Pancreas (tissue), 10 donors: ENCODE results near the gene RAD51B. TPM values are rescaled to one million over a fixed set of nuclear protein-coding genes. Genes with fewer than 3 reads are reported as not detected.

Source experiments
- ATAC-seq, 4 donors: fragments of 200-7000 bp; cut with Tn5 transposase; one replicate each; pipeline versions ENCODE4 v1.8.0 to v1.9.1; 2020; ENCODE audit warnings: mild to moderate bottlenecking in 4 of 4, moderate library complexity in 4 of 4
- DNase-seq, 6 donors: peaks; one replicate each; pipeline ENCODE4 v3.0.0-alpha.2; 2020
- FAIRE-seq: peaks from 2 replicates; lab custom pipeline; 2012; peaks lifted over from hg19 to GRCh38; lab: Jason Lieb, UNC
- H3K27ac ChIP-seq, 4 donors: fragments of 200-600 bp; sonication (generic); 1 replicate in 3 of 4; 2 replicates in 1 of 4; pipeline versions ENCODE4 v1.5.0 to v1.8.0; 2020
- H3K27me3 ChIP-seq, 4 donors: fragments of 200-600 bp; one replicate each; pipeline ENCODE4 v1.8.0; 2021
- H3K36me3 ChIP-seq, 3 donors: fragments of 200-600 bp; sonication (generic) in 1 of 3; one replicate each; pipeline versions ENCODE4 v1.5.0 to v1.8.0; 2020 to 2021
- H3K4me1 ChIP-seq, 3 donors: fragments of 200-600 bp; one replicate each; pipeline ENCODE4 v1.8.0; 2021
- H3K4me3 ChIP-seq, 4 donors: fragments of 200-600 bp; sonication (generic) in 2 of 4; one replicate each; pipeline versions ENCODE4 v1.5.0 to v1.8.0; 2020 to 2021
- H3K9me3 ChIP-seq, 4 donors: fragments of 200-600 bp; one replicate each; pipeline ENCODE4 v1.8.0; 2021
- WGBS, 2 donors: extraction: QIAGEN DNeasy Blood & Tissue Kit; methylation state at CpG; one replicate each; pipeline ENCODE4 v1.1.7; 2013; 5-methylcytosine and 5-hydroxymethylcytosine counted together
- intact Hi-C, 3 donors: fragments of 100-400 bp; cut with DNase I; formaldehyde crosslinking; loops; one replicate each; pipeline versions ENCODE4 v1.11.1 to v1.14.2; 2022
- polyA plus RNA-seq, 2 donors: library from polyadenylated mRNA; stranded (reverse); fragments of 200-250 nt; gene quantifications; one replicate each; pipeline ENCODE4 v1.2.3, GENCODE V29; 2013
- total RNA-seq, 6 donors: library from RNA; stranded (reverse); fragmentation: NEBNext Ultra II Directional in 4 of 6; extraction: Animal tissue kit (Norgen Biotek cat#: 25700) in 4 of 6; gene quantifications; one replicate each; pipeline versions ENCODE4 v1.2.1 to v1.2.4, GENCODE V29; 2021 to 2023
- TF ChIP-seq, protein P1 (sequence below), 4 donors: fragments of 200-600 bp; sonication (generic) in 3 of 4; IDR thresholded peaks; one replicate each; pipeline versions ENCODE4 v1.5.0 to v1.8.0; 2021; ENCODE audit warnings: antibody characterized with exemption in 4 of 4
- donor health status: healthy with polysubstance abuse.
- donor health status: DM: no; HTN: no; CAD: no; lungs with moderate emphysema.
- donor health status: DM: no; HTN: no; CAD: no.
- donor health status: control.
- donor health status: control.
- donor health status: Bipolar disorder and iron deficiency.
- donor health status: DM: yes; HTN: yes; CAD: no.
- donor health status: DM: no; HTN: no; CAD: no.
- donor health status: DM: no; HTN: no; CAD: no.
- donor health status: DM: yes; HTN: yes; CAD: no.

The RAD51B gene
- total and polyA plus RNA-seq, 8 donors = 1.1 to 17.3 (median 5.8) TPM

DNA sequence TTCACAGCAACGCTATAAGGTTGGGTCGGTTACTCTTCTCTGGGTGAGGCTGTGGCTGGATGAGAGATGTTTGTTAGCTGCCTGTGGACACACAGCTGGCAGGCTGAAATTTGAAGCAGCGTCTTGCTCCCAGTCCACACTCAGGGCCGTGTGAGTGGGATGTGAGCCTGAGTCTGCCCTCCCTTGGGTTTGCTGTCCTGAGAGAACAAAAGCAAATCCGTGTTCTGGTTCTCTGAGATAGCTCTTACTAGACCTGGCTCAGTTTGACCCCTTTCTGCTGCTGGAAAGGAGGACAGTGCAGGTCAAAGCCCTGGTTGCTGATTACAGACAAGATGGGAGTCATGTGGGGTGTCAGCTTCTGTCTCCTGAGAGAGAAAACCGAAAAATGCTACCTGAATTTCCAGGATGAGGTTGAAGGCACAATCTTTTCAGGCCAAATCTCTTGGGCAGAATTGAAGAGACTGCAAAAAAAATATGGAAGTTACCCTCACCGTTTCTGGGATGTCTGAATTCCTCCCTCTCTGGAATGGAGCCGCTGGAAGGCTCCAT is 702.5 kb downstream of the RAD51B start:
- no peak for FAIRE-seq
- H3K27me3 ChIP-seq = no peaks in the 10 kb centered on the region
- WGBS, 2 donors = 64 to 67% methylated on average over 8 of the region's 8 CpGs
- TF ChIP-seq, protein P1, sequence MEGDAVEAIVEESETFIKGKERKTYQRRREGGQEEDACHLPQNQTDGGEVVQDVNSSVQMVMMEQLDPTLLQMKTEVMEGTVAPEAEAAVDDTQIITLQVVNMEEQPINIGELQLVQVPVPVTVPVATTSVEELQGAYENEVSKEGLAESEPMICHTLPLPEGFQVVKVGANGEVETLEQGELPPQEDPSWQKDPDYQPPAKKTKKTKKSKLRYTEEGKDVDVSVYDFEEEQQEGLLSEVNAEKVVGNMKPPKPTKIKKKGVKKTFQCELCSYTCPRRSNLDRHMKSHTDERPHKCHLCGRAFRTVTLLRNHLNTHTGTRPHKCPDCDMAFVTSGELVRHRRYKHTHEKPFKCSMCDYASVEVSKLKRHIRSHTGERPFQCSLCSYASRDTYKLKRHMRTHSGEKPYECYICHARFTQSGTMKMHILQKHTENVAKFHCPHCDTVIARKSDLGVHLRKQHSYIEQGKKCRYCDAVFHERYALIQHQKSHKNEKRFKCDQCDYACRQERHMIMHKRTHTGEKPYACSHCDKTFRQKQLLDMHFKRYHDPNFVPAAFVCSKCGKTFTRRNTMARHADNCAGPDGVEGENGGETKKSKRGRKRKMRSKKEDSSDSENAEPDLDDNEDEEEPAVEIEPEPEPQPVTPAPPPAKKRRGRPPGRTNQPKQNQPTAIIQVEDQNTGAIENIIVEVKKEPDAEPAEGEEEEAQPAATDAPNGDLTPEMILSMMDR (IDR thresholded peaks at IDR 0.05) = no peak
- no peaks in the 10 kb centered on the region for H3K9me3 ChIP-seq
- peak overlapping the region; percentile 93 to 96 (median 96) for H3K27ac ChIP-seq
- DNase-seq = no peak
- intact Hi-C loops = loop anchor here in 1 of 3 donors (10.0 kb wide), 1 partner anchor 263 kb away; no protein-coding TSS in a partner anchor
- no peak for ATAC-seq
- no peaks in the 10 kb centered on the region for H3K36me3 ChIP-seq
- H3K4me3 ChIP-seq = no peak overlapping the region
- peaks cover 55 to 83% (median 76%) of the 10 kb centered on the region in 3 donors for H3K4me1 ChIP-seq

DNA sequence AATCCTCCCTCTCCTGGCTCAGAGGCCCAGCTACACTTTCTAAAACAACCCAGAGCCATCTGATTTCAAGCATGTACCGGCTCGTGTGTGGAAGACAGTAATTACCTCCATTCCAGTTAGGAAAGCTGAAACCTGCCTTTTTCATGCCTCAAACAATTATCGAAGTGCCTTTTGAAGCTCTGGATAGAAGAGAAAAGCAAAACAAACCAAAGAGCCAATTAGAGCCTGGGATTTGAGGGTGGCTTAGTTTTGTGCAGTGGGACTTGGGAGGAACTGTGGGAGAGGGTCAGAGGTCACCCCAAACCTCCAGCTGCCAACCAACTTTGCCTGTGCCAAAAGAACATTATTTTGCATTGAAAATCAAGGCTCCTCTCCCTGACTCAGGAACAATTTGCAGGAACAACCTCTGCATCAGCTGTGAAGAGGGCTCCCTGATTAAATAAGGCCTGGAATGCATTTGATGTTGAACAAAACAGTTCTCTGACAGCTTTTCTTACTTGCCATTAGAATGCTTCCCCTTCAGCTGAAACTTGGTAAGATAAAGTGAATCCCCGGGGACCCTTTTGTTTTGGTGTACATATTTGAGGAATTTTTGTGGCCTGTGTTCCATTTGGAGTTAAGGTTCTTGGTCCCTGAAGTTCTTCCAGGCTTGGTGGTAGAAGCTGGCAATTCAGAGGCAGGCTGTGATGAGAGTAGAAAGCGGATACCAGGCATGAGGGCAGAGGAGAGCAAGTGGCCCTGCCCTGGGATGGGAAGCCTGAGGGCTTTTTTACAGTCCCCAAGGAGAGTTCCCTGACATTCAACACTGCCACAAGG is 703.1 kb downstream of the RAD51B start:
- Histone ChIP-seq H3K9me3 (no peaks in the 10 kb centered on the region), H3K27ac (peak overlapping the region; percentile 93 to 96 (median 96)), H3K27me3 (no peaks in the 10 kb centered on the region), H3K4me1 (peaks cover 59 to 83% (median 81%) of the 10 kb centered on the region in 3 donors), H3K36me3 (no peaks in the 10 kb centered on the region), H3K4me3 (no peak overlapping the region)
- intact Hi-C loops = loop anchor here in 1 of 3 donors (10.0 kb wide), 1 partner anchor 262 kb away; no protein-coding TSS in a partner anchor
- ATAC-seq = no peak
- no peak for DNase-seq
- TF ChIP-seq, protein P1 (IDR thresholded peaks at IDR 0.05) = no peak
- FAIRE-seq = no peak
- WGBS, 2 donors = 83 to 84% methylated on average over 5 of the region's 5 CpGs

DNA sequence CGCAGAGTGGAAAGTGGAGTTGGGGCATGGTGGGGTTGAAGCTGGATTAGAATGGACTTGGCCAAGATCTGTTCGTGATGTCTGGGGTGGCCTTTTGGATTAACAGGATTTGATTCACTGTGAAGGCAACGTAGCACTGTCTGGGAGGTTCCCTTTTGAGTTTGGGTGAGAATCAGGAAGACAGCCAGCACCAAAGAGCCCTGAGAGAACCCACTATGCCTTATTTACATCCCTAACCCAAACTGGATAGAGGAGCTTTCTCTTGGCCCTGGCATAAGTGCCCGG is 703.7 kb downstream of the RAD51B start:
- Histone ChIP-seq H3K9me3 (no peaks in the 10 kb centered on the region), H3K4me1 (peaks cover 59 to 88% (median 81%) of the 10 kb centered on the region in 3 donors), H3K27ac (peak overlapping the region in 3 of 4 donors; percentile 93 to 96 (median 95)), H3K27me3 (no peaks in the 10 kb centered on the region), H3K4me3 (no peak overlapping the region), H3K36me3 (no peaks in the 10 kb centered on the region)
- DNase-seq (no peak), FAIRE-seq (no peak), ATAC-seq (no peak)
- intact Hi-C loops = loop anchor here in 1 of 3 donors (10.0 kb wide), 1 partner anchor 262 kb away; no protein-coding TSS in a partner anchor
- 88 to 94% methylated on average over 4 of the region's 4 CpGs for WGBS, 2 donors
- TF ChIP-seq, protein P1 (IDR thresholded peaks at IDR 0.05) = no peak

DNA sequence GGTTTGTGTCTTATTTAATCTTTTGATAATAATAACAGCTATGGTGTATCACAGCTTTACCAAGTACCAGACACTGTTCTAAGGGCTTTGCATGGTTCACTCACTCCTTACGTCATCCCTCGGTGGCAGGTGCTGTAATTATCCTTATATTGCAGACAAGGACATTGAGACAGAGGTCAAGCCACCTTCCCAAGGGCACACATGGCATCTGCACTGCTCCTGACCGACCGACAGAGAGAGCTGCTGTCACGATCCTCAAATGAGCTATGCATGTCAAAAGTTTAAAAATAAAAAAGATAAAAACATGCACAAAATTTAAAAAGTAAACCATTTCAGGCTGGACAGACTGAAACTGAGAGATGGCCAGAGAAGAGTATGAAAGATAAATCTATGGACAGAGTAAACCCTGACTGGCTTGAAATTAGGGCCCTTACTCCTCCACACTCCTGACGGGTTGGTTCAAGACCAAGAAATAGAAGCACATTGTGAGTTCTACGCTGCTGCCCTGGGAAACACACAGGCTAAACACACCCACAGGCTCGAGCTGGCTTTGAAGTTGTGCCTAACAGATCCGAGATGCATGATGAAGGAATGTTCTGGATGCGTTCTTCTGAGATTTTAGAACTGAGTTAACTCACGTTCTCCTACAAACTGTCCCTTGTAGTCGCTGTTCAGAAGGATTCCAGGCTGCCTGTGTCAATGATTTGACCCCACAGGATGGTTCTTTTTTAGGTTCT is 704.6 kb downstream of the RAD51B start:
- 45 to 47% methylated on average over 12 of the region's 12 CpGs for WGBS, 2 donors
- no peaks in the 10 kb centered on the region for H3K9me3 ChIP-seq
- H3K27me3 ChIP-seq = no peaks in the 10 kb centered on the region
- DNase-seq (peak in 2 of 6 donors; percentile 52 to 53), ATAC-seq (peak in 2 of 4 donors; percentile 13 to 20), FAIRE-seq (no peak)
- H3K36me3 ChIP-seq = no peaks in the 10 kb centered on the region
- peaks cover 67 to 88% (median 86%) of the 10 kb centered on the region in 3 donors for H3K4me1 ChIP-seq
- no peak overlapping the region for H3K4me3 ChIP-seq
- H3K27ac ChIP-seq = peak overlapping the region in 2 of 4 donors; percentile 59 to 93
- intact Hi-C loops = loop anchor here in 1 of 3 donors (10.0 kb wide), 1 partner anchor 261 kb away; no protein-coding TSS in a partner anchor
- TF ChIP-seq, protein P1 (IDR thresholded peaks at IDR 0.05) = peak in 3 of 4 donors; percentile 18 to 26 (median 21)
